HG02970 (cell line): ENCODE data around the gene ATF4.

Experiments used
- ATAC-seq: cut with Tn5 transposase; IDR thresholded peaks from one replicate; pipeline ENCODE4 v1.9.1; 2021; ENCODE audit warnings: mild to moderate bottlenecking, moderate library complexity, moderate number of reproducible peaks; ENCODE audit not compliant: unreplicated experiment, low FRiP score

Gene ATF4

GRCh38 chr22:39520226-39521105, at the start of gene ATF4:
Gene ATF4, plus strand, starts transcription at chr22:39520562. Its CDS starts 884 bp downstream, at chr22:39521446.
- peak; percentile 51 for ATAC-seq

GRCh38 chr22:39471381-39472141, 48.8 kb upstream of the ATF4 start:
- ATAC-seq = no peak

GRCh38 chr22:39472570-39473556, 47.5 kb upstream of the ATF4 start:
- no peak for ATAC-seq

- ATAC-seq = no peak
Measured at GRCh38 chr22:39473851-39474250, 46.5 kb upstream of the ATF4 start.

- ATAC-seq = no peak
Measured at GRCh38 chr22:39474351-39475111, 45.8 kb upstream of the ATF4 start.

GRCh38 chr22:39475337-39475736, 45.0 kb upstream of the ATF4 start:
- no peak for ATAC-seq

- ATAC-seq = no peak
Measured at GRCh38 chr22:39475902-39476301, 44.5 kb upstream of the ATF4 start.

GRCh38 chr22:39476664-39477063, 43.7 kb upstream of the ATF4 start:
- ATAC-seq = no peak

- no peak for ATAC-seq
Measured at GRCh38 chr22:39477542-39477941, 42.8 kb upstream of the ATF4 start.

- no peak for ATAC-seq
Measured at GRCh38 chr22:39478441-39478850, 41.9 kb upstream of the ATF4 start.

GRCh38 chr22:39479254-39479653, 41.1 kb upstream of the ATF4 start:
- ATAC-seq = no peak

GRCh38 chr22:39480557-39480956, 39.8 kb upstream of the ATF4 start:
- ATAC-seq = no peak

- no peak for ATAC-seq
Measured at GRCh38 chr22:39481054-39481453, 39.3 kb upstream of the ATF4 start.

- no peak for ATAC-seq
Measured at GRCh38 chr22:39481595-39481994, 38.8 kb upstream of the ATF4 start.

- no peak for ATAC-seq
Measured at GRCh38 chr22:39482768-39483167, 37.6 kb upstream of the ATF4 start.

- ATAC-seq = no peak
Measured at GRCh38 chr22:39486951-39487825, 33.2 kb upstream of the ATF4 start.

- ATAC-seq = no peak
Measured at GRCh38 chr22:39487826-39488520, 32.4 kb upstream of the ATF4 start.

- no peak for ATAC-seq
Measured at GRCh38 chr22:39488563-39489083, 31.7 kb upstream of the ATF4 start.
